Epithelial cell of esophagus (primary cell): ENCODE measurements around the gene MYO18A.
"Not testable (repeated sequence)": the region's sequence is repeated elsewhere in the genome, so short reads cannot be mapped to it uniquely, and the experiment has no call there.

Source experiments
- DNase-seq: peaks from one replicate; pipeline ENCODE4 v3.0.0; 2010; ENCODE audit warnings: low read depth
- H3K4me3 ChIP-seq: 2 replicates; pipeline ENCODE4 v1.5.1; 2011; ENCODE audit warnings: mild to moderate bottlenecking, low read length, control low read depth
- TF ChIP-seq, protein P1 (sequence below): IDR thresholded peaks from 2 replicates; pipeline ENCODE4 v1.5.1; 2011; ENCODE audit warnings: low read depth, mild to moderate bottlenecking, low read length, control low read depth, inconsistent platforms; ENCODE audit not compliant: insufficient read depth; ENCODE audit errors: missing control alignments

MYO18A gene, protein sequence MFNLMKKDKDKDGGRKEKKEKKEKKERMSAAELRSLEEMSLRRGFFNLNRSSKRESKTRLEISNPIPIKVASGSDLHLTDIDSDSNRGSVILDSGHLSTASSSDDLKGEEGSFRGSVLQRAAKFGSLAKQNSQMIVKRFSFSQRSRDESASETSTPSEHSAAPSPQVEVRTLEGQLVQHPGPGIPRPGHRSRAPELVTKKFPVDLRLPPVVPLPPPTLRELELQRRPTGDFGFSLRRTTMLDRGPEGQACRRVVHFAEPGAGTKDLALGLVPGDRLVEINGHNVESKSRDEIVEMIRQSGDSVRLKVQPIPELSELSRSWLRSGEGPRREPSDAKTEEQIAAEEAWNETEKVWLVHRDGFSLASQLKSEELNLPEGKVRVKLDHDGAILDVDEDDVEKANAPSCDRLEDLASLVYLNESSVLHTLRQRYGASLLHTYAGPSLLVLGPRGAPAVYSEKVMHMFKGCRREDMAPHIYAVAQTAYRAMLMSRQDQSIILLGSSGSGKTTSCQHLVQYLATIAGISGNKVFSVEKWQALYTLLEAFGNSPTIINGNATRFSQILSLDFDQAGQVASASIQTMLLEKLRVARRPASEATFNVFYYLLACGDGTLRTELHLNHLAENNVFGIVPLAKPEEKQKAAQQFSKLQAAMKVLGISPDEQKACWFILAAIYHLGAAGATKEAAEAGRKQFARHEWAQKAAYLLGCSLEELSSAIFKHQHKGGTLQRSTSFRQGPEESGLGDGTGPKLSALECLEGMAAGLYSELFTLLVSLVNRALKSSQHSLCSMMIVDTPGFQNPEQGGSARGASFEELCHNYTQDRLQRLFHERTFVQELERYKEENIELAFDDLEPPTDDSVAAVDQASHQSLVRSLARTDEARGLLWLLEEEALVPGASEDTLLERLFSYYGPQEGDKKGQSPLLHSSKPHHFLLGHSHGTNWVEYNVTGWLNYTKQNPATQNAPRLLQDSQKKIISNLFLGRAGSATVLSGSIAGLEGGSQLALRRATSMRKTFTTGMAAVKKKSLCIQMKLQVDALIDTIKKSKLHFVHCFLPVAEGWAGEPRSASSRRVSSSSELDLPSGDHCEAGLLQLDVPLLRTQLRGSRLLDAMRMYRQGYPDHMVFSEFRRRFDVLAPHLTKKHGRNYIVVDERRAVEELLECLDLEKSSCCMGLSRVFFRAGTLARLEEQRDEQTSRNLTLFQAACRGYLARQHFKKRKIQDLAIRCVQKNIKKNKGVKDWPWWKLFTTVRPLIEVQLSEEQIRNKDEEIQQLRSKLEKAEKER (N-terminal part only)

DNA sequence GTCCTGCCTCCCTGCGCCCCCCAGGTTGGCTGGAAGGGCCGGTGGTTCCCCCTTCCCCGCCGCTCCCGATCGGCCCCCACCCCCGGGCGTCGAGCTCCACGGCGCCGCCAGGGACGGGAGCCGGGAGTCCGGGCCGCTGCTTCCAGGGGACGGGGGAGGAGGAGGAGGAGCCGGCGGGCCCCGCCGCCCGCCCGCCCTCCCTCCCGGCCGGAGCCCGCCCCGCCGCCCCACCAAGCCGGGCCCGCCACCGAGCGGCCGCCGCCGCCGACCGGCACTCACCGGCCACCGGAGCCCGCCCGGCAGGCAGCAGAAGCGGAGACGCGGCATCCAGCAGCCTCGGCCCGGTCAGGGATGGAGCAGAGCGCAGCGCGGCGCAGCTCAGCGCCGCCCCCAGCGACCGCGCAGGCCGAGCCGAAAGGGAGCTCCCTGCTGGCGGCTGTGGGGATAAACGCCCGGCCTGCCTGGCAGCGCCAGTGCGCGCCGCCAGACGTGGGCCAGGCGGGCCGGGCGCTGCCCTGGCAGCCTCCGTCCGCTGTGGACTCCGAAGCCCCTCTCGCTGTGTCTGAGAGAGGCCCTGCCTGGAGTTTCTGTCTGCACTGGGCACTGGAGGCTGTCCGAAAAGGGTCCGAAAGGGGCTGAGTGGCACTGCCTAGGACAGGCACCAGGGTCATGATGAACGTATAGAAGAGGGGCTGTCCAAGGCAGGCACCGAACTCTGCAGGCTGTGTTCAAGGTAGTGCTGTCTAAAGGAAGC, at the start of gene MYO18A:
Gene MYO18A, minus strand, starts transcription at position 365 of the 754 bp plus-strand sequence. CDS start 13,458 bp downstream, outside the sequence.
- peak within 1 kb of the TSS; percentile 72 for H3K4me3 ChIP-seq
- peak; percentile 86 for DNase-seq
- TF ChIP-seq, protein P1, sequence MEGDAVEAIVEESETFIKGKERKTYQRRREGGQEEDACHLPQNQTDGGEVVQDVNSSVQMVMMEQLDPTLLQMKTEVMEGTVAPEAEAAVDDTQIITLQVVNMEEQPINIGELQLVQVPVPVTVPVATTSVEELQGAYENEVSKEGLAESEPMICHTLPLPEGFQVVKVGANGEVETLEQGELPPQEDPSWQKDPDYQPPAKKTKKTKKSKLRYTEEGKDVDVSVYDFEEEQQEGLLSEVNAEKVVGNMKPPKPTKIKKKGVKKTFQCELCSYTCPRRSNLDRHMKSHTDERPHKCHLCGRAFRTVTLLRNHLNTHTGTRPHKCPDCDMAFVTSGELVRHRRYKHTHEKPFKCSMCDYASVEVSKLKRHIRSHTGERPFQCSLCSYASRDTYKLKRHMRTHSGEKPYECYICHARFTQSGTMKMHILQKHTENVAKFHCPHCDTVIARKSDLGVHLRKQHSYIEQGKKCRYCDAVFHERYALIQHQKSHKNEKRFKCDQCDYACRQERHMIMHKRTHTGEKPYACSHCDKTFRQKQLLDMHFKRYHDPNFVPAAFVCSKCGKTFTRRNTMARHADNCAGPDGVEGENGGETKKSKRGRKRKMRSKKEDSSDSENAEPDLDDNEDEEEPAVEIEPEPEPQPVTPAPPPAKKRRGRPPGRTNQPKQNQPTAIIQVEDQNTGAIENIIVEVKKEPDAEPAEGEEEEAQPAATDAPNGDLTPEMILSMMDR = peak; percentile 51

DNA sequence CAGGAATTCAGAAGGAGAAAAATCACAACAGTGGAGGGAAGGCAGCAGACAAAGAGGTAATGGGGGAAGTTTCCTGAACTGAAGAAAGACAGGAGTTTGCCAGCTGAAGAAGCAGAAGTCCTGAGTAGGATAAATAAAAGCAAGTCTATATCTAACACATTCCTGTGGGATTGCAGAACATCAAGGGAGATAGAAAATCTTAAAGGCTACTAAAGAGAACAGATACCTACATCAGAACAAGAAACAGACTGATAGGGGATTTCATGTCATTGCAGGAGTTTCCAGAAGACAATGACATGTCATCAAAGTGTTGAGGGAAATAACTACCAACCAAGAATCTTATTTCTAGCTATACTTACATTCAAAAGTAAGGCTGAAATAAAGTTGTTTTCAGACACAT, 45.2 kb upstream of the MYO18A start:
- H3K4me3 ChIP-seq = no peak overlapping the region
- DNase-seq = no peak
- TF ChIP-seq, protein P1 = no peak

DNA sequence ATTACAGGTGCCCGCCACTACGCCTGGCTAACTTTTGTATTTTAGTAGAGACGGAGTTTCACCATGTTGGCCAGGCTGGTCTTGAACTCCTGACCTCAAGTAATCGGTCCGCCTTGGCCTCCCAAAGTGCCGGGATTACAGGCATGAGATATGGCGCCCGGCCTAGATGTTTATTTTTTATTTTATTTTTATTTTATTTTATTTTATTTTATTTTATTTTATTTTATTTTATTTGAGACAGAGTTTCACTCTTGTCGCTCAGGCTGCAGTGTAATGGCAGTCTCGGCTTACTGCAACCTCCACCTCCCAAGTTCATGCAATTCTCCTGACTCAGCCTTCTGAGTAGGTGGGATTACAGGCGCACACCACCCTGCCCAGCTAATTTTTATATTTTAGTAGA, 41.1 kb upstream of the MYO18A start:
- not testable (repeated sequence) for DNase-seq, H3K4me3 ChIP-seq

DNA sequence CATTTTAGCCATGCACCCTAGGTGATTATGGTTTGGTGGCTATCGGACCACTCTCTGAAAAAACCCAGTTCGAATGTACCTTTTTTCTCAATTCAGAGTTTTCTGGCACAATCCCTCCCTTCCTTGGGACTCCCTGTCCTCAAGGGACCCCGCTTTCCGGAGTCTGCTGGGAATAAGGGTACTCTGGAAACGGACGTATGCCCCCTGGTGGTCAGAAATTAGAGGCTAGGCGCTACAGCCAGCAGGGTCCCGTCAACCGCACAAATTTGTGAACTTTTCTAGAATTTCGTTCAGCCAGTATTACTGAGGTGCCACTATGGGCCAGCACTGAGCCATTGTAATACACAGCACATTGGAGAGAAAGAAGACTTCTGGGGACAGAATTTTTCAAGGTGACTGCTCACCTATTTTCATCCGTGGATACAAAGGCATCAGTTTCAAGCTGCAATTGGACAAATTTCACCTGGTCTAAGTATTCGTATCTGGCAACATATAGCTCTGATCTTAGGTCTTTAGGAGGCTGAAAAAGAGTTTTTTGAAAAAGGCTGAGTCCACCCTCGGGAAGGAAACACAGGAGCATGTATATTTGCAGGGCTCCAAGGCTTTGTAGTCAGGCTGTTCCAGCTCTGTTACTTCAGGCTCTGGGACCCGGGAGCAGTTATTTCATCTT, 39.3 kb upstream of the MYO18A start:
- no peak overlapping the region for H3K4me3 ChIP-seq
- TF ChIP-seq, protein P1 = peak; percentile 88
- DNase-seq = peak; percentile 62

DNA sequence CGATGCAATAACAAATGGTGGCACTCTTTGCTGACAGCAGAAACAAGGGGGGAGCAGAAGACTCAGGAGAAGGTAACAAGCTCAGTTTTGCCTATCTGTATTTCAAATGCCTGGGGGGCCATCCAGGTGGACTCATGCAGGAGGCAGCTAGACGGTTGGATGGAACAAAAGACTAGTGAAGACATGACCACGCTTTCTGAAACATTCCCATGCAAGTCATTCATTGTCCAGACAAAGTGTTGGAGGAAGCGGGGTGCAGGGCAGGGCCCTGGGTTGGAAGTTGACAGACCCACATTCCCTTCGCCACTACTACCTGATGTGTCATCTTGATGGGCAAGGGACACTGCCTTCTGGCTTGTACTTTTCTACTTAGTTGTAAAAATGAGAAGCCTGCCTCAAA, 36.7 kb upstream of the MYO18A start:
- DNase-seq = peak; percentile 91
- TF ChIP-seq, protein P1 = no peak
- no peak overlapping the region for H3K4me3 ChIP-seq

DNA sequence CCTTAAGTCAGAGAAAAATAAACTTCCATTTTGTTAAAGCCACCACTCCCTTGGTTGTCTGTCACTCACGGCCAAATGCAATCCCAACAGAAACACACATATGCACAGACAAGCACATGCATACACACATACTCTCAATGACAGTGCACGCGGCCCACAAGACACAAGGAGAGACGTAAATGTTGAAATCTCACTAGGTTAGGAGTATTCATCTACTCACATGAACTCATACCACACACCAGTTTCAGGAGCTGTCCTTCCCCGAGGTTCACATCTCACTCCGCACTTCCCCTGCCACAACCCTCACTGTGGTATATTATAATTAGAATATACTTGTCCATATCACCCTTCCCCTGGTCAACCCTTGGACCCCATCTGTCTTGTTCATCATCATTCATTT, 36.0 kb upstream of the MYO18A start:
- DNase-seq = no peak
- TF ChIP-seq, protein P1 = no peak
- H3K4me3 ChIP-seq = no peak overlapping the region
